Ascending aorta (tissue), 2 donors: ENCODE data around the gene TMEM30A. TPM values are rescaled to one million over a fixed set of nuclear protein-coding genes. Genes with fewer than 3 reads are reported as not detected.

Experiments
- DNase-seq, 2 donors: peaks; one replicate each; pipeline ENCODE4 v3.0.0-alpha.2; 2019; ENCODE audit warnings: low spot score in 2 of 2
- H3K27ac ChIP-seq, 2 donors: fragments of 200-600 bp; sonication (generic); one replicate each; pipeline ENCODE4 v1.5.1; 2016 to 2017; ENCODE audit warnings: mild to moderate bottlenecking in 1 of 2
- H3K27me3 ChIP-seq: fragments of 200-600 bp; sonication (generic); one replicate; pipeline ENCODE4 v1.5.1; 2017
- H3K36me3 ChIP-seq, 2 donors: fragments of 200-600 bp; sonication (generic); one replicate each; pipeline ENCODE4 v1.5.1; 2016
- H3K4me1 ChIP-seq, 2 donors: fragments of 200-600 bp; sonication (generic); one replicate each; pipeline ENCODE4 v1.5.1; 2016 to 2017; ENCODE audit warnings: mild to moderate bottlenecking in 1 of 2
- H3K4me3 ChIP-seq, 2 donors: fragments of 200-600 bp; sonication (generic); one replicate each; pipeline ENCODE4 v1.5.1; 2016 to 2017; ENCODE audit warnings: mild to moderate bottlenecking in 1 of 2
- H3K9me3 ChIP-seq, 2 donors: fragments of 200-600 bp; sonication (generic); one replicate each; pipeline ENCODE4 v1.5.1; 2016
- CTCF ChIP-seq, 3 experiments: fragments of 200-600 bp in 2 of 3; fragments of 450-650 bp in 1 of 3; sonication (generic) in 2 of 3; IDR thresholded peaks; one replicate each; pipeline ENCODE4 v1.5.1; 2016 to 2019; ENCODE audit warnings: antibody characterized with exemption in 3 of 3, mild to moderate bottlenecking in 1 of 3, moderate library complexity in 1 of 3
- intact Hi-C: fragments of 100-400 bp; cut with DNase I; formaldehyde crosslinking; loops from one replicate; pipeline ENCODE4 v1.15.1; 2023
- total RNA-seq: library from RNA; depleted of rRNA; stranded (reverse); fragments of >200 nt; gene quantifications from one replicate; pipeline ENCODE4 v1.1.0, GENCODE V29; 2016

The TMEM30A gene
- total RNA-seq, 1 donor from 2014 or later = 54.8 TPM

- TF ChIP-seq CTCF (IDR thresholded peaks at IDR 0.05) = no peak
- Histone ChIP-seq H3K9me3 (no peaks in the 10 kb centered on the region), H3K4me3 (no peak overlapping the region), H3K27me3 (no peaks in the 10 kb centered on the region), H3K4me1 (peaks cover 0 to 5% of the 10 kb centered on the region in 2 donors), H3K36me3 (peaks cover 21 to 39% of the 10 kb centered on the region in 2 donors), H3K27ac (no peak overlapping the region)
- intact Hi-C loops = no loop called here
- DNase-seq = no peak
Measured at GRCh38 chr6:75263401-75263750, 21.2 kb downstream of the TMEM30A start.

GRCh38 chr6:75262716-75263400, 21.7 kb downstream of the TMEM30A start:
- DNase-seq = no peak
- peaks cover 21 to 44% of the 10 kb centered on the region in 2 donors for H3K36me3 ChIP-seq
- H3K9me3 ChIP-seq = no peaks in the 10 kb centered on the region
- H3K4me1 ChIP-seq = peaks cover 0 to 5% of the 10 kb centered on the region in 2 donors
- no peaks in the 10 kb centered on the region for H3K27me3 ChIP-seq
- no peak overlapping the region for H3K27ac ChIP-seq
- intact Hi-C loops = no loop called here
- TF ChIP-seq CTCF (IDR thresholded peaks at IDR 0.05) = no peak
- no peak overlapping the region for H3K4me3 ChIP-seq

GRCh38 chr6:75261299-75261698, 23.3 kb downstream of the TMEM30A start:
- Histone ChIP-seq H3K27ac (no peak overlapping the region), H3K9me3 (no peaks in the 10 kb centered on the region), H3K36me3 (peaks cover 21 to 46% of the 10 kb centered on the region in 2 donors), H3K4me1 (no peaks in the 10 kb centered on the region), H3K27me3 (no peaks in the 10 kb centered on the region), H3K4me3 (no peak overlapping the region)
- TF ChIP-seq CTCF (IDR thresholded peaks at IDR 0.05) = no peak
- DNase-seq = no peak
- intact Hi-C loops = no loop called here

GRCh38 chr6:75257343-75258087, 27.1 kb downstream of the TMEM30A start:
- TF ChIP-seq CTCF (IDR thresholded peaks at IDR 0.05) = no peak
- intact Hi-C loops = no loop called here
- no peak for DNase-seq
- H3K9me3 ChIP-seq = no peaks in the 10 kb centered on the region
- no peaks in the 10 kb centered on the region for H3K27me3 ChIP-seq
- no peak overlapping the region for H3K4me3 ChIP-seq
- peaks cover 18 to 45% of the 10 kb centered on the region in 2 donors for H3K36me3 ChIP-seq
- H3K27ac ChIP-seq = no peak overlapping the region
- no peaks in the 10 kb centered on the region for H3K4me1 ChIP-seq

GRCh38 chr6:75250552-75250951, 34.0 kb downstream of the TMEM30A start:
- no peak overlapping the region for H3K4me3 ChIP-seq
- no peaks in the 10 kb centered on the region for H3K27me3 ChIP-seq
- no peaks in the 10 kb centered on the region for H3K9me3 ChIP-seq
- intact Hi-C loops = no loop called here
- H3K36me3 ChIP-seq = peaks cover 6 to 19% of the 10 kb centered on the region in 2 donors
- H3K27ac ChIP-seq = no peak overlapping the region
- TF ChIP-seq CTCF (IDR thresholded peaks at IDR 0.05) = no peak
- no peaks in the 10 kb centered on the region for H3K4me1 ChIP-seq
- DNase-seq = no peak
